GM21447 (cell line): ENCODE results near the gene PAGE2.
"Not testable (repeated sequence)": the region's sequence is repeated elsewhere in the genome, so short reads cannot be mapped to it uniquely, and the experiment has no call there.

Source experiments
- ATAC-seq: cut with Tn5 transposase; IDR thresholded peaks from one replicate; pipeline ENCODE4 v1.9.1; 2021; ENCODE audit not compliant: unreplicated experiment

Gene PAGE2

GRCh38 chrX:55088795-55089489, at the start of gene PAGE2:
PAGE2 (plus strand) TSS chrX:55089018; CDS start chrX:55090021, 1,003 bp downstream.
- ATAC-seq, result no peak

- no peak for ATAC-seq
Observed at GRCh38 chrX:55039471-55039870, 49.3 kb upstream of the PAGE2 start.

GRCh38 chrX:55041514-55041913, 47.3 kb upstream of the PAGE2 start:
- ATAC-seq, result no peak

GRCh38 chrX:55050599-55050998, 38.2 kb upstream of the PAGE2 start:
- not testable (repeated sequence) for ATAC-seq

- ATAC-seq, result no peak
Observed at GRCh38 chrX:55056820-55057674, 31.8 kb upstream of the PAGE2 start.

- ATAC-seq, result no peak
Observed at GRCh38 chrX:55057675-55058249, 31.1 kb upstream of the PAGE2 start.

GRCh38 chrX:55067180-55067579, 21.6 kb upstream of the PAGE2 start:
- not testable (repeated sequence) for ATAC-seq

GRCh38 chrX:55072286-55072685, 16.5 kb upstream of the PAGE2 start:
- ATAC-seq, result no peak

GRCh38 chrX:55074851-55075467, 13.9 kb upstream of the PAGE2 start, which contains the start of gene PAGE2B:
PAGE2B (plus strand) TSS chrX:55075030; CDS start chrX:55076042, 1,012 bp downstream.
- ATAC-seq, result no peak

GRCh38 chrX:55098691-55099090, 9.9 kb downstream of the PAGE2 start:
- no peak for ATAC-seq

- no peak for ATAC-seq
Observed at GRCh38 chrX:55099162-55099561, 10.3 kb downstream of the PAGE2 start.

GRCh38 chrX:55102754-55103153, 13.9 kb downstream of the PAGE2 start:
- no peak for ATAC-seq

GRCh38 chrX:55107262-55107661, 18.4 kb downstream of the PAGE2 start:
- no peak for ATAC-seq

GRCh38 chrX:55107911-55108310, 19.1 kb downstream of the PAGE2 start:
- ATAC-seq, result no peak

- ATAC-seq, result no peak
Observed at GRCh38 chrX:55109306-55109705, 20.5 kb downstream of the PAGE2 start.

- ATAC-seq, result no peak
Observed at GRCh38 chrX:55111578-55112254, 22.9 kb downstream of the PAGE2 start.

GRCh38 chrX:55116589-55116988, 27.8 kb downstream of the PAGE2 start:
- not testable (repeated sequence) for ATAC-seq

- no peak for ATAC-seq
Observed at GRCh38 chrX:55118574-55118973, 29.8 kb downstream of the PAGE2 start.

GRCh38 chrX:55119271-55119670, 30.5 kb downstream of the PAGE2 start:
- ATAC-seq, result no peak

GRCh38 chrX:55119712-55120111, 30.9 kb downstream of the PAGE2 start:
- ATAC-seq, result no peak
